GM19324 (cell line): Measurements from ENCODE around the gene SLC44A5.
"Not testable (repeated sequence)": the region's sequence is repeated elsewhere in the genome, so short reads cannot be mapped to it uniquely, and the experiment has no call there.

ENCODE experiments used
- ATAC-seq: cut with Tn5 transposase; IDR thresholded peaks from one replicate; pipeline ENCODE4 v1.9.1; 2021; ENCODE audit warnings: mild to moderate bottlenecking, moderate library complexity; ENCODE audit not compliant: unreplicated experiment, low FRiP score

Gene SLC44A5

DNA sequence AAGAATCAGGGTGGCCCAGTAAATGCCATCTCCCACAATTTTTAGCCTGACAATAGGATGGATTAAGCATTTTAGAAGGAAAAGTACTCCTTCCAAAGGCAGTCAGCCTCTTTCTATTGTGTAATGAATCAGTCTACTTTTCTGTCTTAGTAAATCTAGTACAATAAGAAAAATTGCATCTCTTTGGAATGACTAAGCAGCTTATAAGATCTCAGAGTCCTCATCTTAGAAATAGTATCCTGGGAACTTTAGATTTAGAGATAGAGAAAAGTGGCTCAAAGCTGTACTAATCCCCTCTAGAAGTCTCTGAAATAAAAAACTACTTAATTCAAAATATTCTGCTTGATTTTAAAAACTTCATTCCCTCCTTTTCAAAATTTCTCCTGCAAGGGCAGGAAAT lies 81.4 kb downstream of the SLC44A5 start:
- ATAC-seq = no peak

DNA sequence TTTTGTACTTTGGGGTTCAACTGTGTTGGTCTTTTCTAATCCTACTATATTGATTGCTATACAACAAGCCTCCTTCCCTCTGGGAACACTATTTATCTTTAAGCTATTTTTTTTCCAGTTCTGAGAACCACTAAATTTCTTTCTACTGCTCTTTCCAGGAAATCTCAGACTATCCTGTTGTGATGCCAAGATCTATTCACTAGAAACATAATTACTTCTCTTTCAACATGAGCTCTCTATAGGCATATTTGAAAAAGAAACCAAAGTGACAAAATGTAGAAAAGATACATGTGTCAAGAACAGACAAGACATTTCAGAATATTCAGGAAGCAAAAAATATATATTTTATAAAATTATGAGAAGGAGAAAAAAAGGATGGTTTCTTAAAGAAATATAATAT lies 82.9 kb downstream of the SLC44A5 start:
- ATAC-seq = no peak

DNA sequence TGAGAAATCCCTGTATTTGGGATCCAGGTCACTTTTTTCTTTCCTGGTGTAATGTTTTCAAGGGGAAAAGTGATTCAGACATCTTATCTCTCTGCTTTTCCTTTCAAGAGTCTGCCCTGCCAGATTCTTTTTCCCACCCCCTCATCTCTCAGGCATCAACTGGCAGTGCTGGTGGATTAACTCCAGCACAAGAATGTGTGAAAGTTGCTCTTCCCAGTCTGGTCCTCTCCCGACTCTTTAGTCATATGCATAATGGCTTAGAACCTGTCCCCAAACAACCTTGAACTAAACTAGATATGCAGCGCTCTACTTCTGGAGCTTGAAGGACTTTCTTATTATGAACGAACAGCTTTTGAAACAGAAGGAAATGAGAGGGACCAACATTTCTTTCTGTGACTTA lies 88.5 kb downstream of the SLC44A5 start:
- no peak for ATAC-seq

DNA sequence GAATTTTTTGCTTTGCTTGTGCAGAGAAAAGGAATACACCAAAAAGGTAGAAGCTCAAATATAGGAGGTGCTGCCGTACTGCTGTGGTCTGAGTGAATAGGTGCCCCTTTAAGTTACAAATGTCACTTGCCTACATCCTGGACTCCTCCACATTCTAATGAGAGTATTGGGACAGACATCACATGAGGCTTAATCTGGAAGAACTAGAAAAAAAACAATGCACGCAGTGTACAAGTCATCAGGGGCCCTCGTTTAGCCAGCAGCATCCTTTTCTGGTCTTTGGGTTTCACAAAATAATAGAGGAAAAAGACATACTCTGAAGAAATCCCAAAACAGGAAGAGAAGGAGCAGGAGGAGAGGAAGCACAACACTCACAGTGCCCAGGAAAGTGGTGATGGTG lies 89.3 kb downstream of the SLC44A5 start:
- no peak for ATAC-seq

DNA sequence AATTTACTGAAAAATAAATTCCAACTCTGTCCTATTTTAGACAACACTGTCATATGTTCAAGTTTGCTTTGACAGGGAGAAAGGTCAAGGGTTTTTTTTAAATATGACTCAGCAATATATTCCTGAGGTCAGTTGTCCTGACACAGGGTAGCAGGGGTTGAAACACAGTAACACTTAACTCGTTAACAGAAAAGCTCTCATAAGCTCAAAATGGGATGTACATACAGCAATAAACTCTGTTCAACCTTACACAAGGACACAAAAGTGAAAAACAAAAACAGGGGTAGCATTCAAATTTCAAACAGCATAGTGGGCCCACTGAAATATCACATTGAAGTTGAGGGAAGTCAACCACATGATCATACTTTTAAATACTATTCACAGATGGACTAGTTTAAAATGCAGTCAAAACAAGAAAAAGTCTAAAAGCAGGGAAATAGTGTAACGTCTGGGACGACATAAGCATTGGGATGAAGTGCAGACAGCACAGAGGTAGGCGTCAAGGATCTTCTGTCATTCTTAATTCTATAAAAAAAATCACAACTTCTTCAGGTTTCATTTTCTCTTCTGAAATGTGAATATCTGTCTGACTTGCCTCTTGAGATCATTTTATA lies 89.9 kb downstream of the SLC44A5 start:
- ATAC-seq = no peak

DNA sequence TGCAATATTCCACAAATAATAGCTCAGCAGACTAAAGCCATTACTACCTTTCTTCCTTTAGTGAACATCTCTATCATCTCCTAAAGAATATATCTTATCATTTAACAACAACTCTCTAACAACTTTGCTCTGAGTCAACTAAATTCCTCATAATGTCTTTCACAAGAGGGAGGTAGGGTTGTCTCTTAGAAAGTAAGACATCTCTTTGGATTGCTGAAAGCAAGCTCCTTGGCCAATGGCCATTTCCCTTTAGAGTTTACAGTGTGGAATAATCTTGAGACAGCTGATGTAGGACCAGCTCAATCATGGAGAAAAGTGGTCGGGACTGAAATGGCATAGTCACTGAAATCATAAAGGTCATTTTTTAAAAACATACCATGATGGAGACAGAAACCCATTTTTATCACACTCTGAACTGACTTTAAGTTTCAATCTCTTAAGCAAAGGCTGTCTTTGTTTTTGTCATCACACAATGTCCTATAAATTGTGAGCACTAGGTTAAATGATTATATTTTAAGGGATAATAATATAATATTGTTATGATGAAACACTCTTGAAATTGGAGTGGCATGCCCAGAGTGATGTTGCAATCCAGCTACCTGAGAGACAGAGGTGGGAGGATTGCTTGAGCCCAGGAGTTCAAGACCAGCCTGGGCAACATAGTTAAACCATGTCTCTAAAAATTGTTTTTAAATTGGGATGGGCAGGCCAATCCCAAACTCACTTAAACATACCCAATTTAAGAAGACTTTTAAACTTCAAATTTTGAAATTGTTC lies 91.1 kb downstream of the SLC44A5 start:
- no peak for ATAC-seq

DNA sequence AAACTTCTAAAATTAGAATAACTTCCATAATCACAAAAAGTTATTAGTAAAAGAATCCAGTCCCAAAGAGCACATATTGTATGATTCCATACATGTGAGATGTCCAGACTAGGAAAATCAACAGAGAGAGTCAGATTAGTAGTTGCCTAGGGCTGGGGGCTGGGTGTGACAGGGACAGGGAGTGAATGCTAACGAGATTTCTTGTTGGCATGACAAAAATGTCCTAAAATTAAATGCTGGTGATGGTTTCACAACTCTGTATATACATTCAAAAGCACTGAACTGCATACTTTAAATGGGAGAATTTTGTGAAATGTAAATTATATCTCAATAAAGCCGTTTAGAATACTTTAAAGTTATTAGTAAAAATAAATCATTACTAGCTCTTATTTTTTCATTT lies 92.2 kb downstream of the SLC44A5 start:
- ATAC-seq = no peak

DNA sequence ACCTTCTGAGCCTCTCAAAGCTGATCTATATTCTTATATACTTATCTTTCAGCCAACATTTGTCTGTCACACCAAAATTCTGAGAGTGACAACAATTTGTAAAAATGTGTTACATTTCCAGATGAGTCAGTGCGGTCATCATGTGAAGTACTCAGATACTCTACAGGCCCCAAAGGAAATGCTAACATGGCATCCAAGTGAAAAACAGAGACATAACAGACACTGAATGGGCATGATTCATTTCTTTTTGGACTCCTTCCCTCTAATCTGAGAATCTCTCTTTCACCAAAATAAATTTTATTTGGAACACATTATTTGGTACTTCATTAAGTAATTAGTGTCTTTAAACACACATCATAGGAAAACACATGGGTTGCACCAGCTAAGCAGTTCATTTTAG lies 96.6 kb downstream of the SLC44A5 start:
- ATAC-seq = no peak

DNA sequence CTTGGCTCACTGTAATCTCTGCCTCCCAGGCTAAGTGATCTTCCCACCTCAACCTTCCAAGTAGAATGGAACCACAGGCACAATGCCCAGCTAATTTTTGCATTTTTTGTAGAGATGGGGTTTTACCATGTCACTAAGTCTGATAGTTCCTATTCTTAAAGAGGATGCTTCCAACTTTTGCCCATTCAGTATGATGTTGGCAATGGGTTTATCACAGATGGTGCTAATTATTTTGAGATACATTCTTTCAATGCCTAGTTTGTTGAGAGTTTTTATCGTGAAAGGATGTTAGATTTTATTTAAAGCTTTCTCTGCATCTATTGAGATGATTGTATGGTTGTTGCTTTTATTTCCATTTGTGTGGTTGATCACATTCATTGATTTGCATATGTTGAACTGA lies 103.9 kb downstream of the SLC44A5 start:
- ATAC-seq = no peak

DNA sequence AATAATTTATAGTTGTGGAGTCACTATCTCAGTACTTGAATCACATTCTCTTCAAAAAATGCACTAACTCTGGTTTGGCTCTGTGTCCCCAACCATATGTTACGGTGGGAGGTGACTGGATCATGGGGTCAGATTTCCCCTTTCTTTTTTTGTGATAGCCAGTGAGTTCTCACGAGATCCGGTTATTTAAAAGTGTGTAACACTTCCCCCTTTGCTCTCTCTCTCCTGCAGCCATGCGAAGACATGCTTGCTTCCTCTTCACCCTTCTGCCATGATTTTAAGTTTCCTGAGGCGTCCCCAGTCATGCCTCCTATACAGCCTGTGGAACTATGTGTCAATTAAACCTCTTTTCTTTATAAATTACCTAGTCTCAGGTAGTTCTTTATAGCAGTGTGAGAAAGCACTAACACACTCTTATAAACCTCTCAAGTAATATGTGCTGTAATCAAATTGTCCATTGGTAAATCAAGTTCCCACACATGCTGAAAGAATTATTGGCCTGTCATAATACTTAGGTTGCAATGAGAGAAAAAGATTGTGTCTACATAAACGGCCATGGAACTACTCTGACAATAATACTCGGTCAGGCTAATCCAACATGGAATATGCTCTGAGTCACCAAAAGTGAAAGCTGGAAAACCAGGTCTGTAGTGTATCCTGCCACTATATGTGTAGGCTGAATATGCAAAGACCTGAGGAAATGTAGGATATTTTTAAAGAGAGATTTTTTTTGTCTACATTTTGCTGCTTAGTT lies 107.5 kb downstream of the SLC44A5 start:
- ATAC-seq = no peak

DNA sequence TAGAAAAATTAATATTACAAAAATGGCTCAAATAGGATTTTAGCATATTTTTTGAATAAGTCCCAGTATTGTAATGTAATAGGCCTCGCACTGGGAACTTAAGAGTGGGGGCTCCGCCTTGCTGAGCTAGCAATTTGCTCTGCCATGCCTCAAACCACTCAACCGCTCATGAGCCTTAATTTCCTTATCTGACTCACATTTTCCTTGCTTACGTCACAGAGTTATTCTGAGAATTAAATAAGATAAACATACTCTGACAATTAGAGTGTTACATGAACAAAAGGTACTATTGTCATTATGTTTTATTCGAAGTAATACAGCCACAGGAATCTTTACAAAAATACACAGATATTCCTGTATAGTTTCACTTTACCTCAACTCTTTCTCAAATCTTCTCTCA lies 108.1 kb downstream of the SLC44A5 start:
- ATAC-seq = no peak

DNA sequence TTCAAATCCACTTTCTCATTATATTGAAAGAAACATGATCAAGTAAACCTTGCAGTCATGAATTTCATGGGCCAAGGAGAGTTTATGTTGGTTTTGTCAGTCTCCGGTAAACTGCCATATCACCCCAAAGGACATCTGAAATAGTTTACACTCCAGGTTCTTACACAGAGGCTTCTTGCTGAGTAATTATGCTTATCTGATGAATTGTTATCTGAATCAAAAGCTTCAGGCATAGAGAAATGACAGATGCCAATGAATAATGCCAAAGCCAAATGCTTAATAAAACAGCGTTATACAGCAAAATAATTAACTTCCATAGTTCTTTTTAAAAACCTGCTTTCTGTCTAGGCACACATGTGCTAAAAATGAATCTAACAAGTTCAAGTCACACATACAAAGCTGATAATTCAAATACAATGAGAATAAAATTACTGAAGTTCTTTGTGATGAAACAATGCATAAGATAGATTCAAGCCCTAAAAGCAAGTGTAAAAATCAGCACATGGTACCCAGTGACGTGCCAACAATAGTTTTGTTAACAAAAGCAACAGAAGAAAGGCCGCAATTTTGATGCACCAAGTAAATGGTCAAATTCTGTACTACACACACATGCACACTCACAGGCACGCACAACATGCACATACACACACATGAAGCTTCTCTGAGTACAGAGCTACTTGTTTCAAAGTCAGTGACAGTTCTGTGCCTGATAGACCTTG lies 109.2 kb downstream of the SLC44A5 start:
- ATAC-seq = no peak

DNA sequence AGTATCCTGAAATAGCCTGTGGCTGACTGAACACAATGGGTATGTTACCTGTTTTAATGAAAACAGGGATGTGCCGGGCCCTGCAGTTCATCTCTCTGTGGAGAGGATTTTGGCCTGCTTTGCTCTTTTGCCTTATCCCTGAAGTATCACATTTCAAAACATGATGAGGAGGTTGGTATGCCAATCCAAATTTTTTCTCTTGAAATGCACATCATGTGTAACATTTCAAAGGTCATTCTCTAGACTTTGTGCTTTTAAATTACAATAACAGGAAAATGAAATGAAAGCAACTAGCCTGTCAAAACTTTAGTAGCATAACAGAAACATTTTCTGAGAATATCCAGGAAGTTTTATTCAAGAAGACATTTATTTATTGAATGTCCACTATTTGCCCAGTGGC lies 118.9 kb downstream of the SLC44A5 start:
- no peak for ATAC-seq

DNA sequence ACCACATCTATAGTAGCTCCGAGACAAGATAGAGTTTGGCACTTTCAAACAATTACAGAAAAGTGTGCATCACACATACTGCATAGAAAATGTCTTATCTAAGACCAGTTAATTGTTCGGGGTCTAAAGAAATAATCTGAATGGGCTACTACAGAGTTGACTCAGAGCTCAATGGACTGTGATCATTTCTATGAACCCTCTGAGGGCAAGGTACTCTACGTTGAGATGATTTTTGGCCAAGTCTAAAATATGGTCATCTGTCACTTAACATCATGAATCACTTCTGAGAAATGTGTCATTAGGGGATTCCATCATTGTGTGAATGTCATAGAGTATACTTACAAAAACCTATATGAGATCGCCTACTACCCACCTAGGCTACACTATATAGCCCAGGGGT lies 123.5 kb downstream of the SLC44A5 start:
- no peak for ATAC-seq

DNA sequence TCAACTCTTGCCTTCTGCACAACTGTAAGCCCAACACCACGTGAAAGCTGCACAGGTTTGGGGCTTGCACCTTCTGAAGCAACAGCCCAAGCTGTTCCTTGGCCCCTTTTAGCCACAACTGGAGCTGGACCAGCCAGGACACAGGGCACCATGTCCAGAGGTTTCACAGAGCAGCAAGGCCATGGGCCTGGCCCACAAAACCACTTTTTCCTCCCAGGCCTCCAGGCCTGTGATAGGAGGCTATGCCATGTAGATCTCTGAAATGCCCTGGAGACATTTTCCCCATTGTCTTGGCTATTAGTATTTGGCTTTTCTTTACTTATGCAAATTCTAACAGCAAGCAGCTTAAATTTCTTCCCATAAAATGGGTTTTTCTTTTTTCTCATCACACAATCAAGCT lies 126.1 kb downstream of the SLC44A5 start:
- ATAC-seq = no peak

DNA sequence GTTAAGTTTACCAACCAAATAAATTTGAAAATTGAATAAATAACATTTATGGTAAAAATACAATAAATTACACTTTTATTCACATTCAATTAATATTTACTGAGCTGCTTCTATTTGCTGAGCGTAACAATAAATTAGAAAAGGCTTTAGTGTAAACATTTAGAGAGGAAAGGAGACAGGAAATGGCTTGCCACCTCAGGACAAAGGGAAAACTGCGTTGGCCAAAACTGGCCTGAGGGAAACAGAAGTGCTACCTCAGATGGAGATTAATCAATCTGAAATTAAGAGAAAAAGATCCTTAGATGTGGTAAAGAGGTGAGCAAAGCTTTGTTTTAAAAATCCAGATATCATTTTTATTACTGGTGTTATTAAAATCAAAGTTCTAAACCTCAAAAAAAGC lies 128.0 kb downstream of the SLC44A5 start:
- ATAC-seq = no peak

DNA sequence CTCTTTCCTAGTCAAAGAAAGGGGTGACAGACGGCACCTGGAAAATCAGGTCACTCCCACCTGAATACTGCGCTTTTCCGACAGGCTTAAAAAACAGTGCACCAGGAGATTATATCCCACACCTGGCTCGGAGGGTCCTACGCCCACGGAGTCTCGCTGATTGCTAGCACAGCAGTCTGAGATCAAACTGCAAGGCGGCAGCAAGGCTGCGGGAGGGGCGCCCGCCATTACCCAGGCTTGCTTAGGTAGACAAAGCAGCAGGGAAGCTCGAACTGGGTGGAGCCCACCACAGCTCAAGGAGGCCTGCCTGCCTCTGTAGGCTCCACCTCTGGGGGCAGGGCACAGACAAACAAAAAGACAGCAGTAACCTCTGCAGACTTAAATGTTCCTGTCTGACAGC lies 134.4 kb downstream of the SLC44A5 start:
- ATAC-seq = not testable (repeated sequence)

DNA sequence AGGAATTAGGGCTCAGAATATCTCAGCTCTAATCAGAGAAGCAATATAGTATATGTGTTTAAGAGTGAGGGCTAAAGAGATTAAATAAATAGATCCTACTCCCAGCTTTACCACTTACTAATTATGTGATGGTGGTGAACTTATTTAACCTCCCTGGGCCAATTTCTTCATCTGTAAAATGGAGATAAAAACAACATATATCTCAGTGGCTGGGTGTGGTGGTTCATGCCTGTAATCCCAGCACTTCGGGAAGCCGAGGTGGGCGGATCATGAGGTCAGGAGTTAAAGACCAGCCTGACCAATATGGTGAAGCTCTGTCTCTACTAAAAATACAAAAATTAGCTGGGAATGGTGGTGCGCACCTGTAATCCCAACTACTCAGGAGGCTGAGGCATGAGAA lies 135.2 kb downstream of the SLC44A5 start:
- no peak for ATAC-seq

DNA sequence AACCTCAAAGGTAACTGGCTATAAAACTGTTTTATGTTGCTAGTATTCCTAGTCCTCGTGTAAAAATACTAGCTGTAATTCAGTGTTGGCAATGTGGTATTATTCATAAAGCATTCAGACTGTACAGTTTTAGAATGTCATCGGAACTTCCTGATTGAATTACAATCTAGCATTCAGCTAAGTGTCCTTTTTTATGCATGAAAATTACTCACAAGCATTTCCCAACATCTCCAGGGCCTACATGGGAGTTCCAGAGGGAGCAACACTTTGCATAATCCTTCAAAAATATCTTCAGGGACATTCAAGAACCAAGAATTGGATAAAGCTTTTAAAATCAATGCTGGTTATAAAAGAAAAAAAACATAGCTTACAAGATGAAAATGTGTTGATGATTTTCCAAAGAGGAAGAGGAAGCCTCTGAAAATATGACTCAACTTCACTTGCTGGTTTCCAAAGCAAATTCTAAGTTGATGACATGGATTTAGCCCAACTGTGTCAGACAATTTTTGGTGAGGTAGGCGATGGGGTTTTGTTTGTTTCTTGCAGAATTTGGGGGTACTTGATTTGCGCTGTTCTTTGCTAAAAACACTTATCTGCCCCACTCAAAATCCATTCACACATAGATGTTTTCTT lies 137.8 kb downstream of the SLC44A5 start:
- no peak for ATAC-seq

DNA sequence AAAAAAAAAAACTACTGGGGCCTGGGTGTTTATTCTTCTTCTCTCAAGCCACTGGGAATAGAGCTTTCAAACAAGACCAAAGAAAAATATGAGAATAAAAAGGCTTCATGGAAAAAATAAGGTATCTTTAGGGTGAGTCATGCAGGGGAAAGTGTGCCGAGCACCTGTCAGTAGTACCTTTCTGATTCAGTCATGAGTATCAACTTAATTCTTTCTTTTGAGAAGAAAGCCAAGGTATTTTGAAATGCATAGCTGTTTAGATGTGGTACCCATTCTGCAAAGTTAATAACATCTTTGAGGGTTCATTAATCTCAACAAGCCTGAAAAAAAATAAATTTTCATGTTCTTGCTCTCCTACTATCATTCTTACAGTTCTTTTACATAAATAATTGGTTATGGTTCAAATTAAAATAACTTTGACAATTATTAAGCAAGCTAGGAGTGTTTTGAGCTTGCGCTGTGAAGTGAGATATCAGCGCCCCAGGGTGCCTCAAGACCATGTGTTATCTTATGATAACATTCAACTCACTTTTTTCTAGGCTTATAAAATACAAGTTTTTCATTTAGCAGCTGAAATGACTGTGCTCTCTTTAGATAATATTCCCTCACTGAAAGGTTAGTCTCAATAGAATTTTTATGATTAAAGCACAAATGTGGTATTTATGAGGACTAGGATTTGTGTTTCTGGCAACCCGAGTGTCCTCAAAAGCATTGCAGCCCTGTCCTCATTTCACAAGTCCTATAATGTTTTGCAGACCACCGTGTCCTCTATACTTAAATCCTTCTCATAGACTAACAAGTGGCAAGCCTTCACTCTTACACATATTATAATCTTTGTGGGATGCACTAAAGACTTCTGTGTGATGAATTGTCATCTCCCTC lies 138.6 kb downstream of the SLC44A5 start:
- no peak for ATAC-seq
